ENCODE measurements around the gene BTN2A1.
"Not testable (repeated sequence)": the region's sequence is repeated elsewhere in the genome, so short reads cannot be mapped to it uniquely, and the experiment has no call there.

DNA sequence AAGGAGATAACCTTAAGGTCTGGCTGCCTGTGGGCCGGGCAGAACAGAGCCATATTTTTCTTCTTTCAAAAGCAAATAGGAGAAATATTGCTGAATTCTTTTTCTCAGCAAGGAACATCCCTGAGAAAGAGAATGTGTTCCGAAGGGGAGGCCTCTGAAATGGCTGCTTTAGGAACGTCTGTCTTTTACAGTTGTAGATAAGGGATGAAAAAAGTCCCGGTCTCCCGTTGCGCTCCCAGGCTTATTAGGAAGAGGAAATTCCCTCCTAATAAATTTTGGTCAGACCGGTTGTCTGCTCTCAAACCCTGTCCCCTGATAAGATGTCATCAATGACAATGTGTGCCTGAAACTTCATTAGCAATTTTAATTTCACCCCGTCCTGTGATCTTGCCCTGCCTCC lies 24.1 kb upstream of the BTN2A1 start:
- TF ChIP-seq, protein P1, sequence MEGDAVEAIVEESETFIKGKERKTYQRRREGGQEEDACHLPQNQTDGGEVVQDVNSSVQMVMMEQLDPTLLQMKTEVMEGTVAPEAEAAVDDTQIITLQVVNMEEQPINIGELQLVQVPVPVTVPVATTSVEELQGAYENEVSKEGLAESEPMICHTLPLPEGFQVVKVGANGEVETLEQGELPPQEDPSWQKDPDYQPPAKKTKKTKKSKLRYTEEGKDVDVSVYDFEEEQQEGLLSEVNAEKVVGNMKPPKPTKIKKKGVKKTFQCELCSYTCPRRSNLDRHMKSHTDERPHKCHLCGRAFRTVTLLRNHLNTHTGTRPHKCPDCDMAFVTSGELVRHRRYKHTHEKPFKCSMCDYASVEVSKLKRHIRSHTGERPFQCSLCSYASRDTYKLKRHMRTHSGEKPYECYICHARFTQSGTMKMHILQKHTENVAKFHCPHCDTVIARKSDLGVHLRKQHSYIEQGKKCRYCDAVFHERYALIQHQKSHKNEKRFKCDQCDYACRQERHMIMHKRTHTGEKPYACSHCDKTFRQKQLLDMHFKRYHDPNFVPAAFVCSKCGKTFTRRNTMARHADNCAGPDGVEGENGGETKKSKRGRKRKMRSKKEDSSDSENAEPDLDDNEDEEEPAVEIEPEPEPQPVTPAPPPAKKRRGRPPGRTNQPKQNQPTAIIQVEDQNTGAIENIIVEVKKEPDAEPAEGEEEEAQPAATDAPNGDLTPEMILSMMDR (IDR thresholded peaks at IDR 0.05), result not testable (repeated sequence)
- TF ChIP-seq POLR2A (IDR thresholded peaks at IDR 0.05), result not testable (repeated sequence)
